Activated T-cell treated with anti-CD3 and anti-CD28 coated beads, Interleukin-2, amount 50 U/mL, for 4 hours (primary cell): ENCODE measurements around the gene VTI1B. TPM values are rescaled to one million over a fixed set of nuclear protein-coding genes. Genes with fewer than 3 reads are reported as not detected.

Source experiments
- ATAC-seq, 2 donors: fragments of 200-7000 bp; cut with Tn5 transposase; one replicate each; pipeline ENCODE4 v1.10.0; 2021
- DNase-seq: peaks from one replicate; pipeline ENCODE4 v3.0.0-alpha.2; 2020
- H3K27me3 Mint-ChIP-seq: one replicate; pipeline ENCODE4 v1.8.0; 2021; ENCODE audit warnings: low read depth, mixed read lengths
- H3K36me3 Mint-ChIP-seq: one replicate; pipeline ENCODE4 v1.8.0; 2022; ENCODE audit warnings: mixed read lengths; ENCODE audit not compliant: insufficient read depth
- H3K4me1 Mint-ChIP-seq: one replicate; pipeline ENCODE4 v1.8.0; 2021; ENCODE audit warnings: low read depth, mixed read lengths
- H3K4me3 Mint-ChIP-seq: one replicate; pipeline ENCODE4 v1.8.0; 2021; ENCODE audit warnings: mild to moderate bottlenecking, moderate library complexity, mixed read lengths
- H3K9me3 Mint-ChIP-seq: one replicate; pipeline ENCODE4 v1.8.0; 2021; ENCODE audit warnings: mixed read lengths
- total RNA-seq, 3 donors: library from RNA; stranded (reverse); gene quantifications; one replicate each; pipeline ENCODE4 v1.2.1, GENCODE V29; 2021

The VTI1B gene
- total RNA-seq, 3 donors from 2014 or later, result 79.2 to 86.8 (median 80.1) TPM

DNA sequence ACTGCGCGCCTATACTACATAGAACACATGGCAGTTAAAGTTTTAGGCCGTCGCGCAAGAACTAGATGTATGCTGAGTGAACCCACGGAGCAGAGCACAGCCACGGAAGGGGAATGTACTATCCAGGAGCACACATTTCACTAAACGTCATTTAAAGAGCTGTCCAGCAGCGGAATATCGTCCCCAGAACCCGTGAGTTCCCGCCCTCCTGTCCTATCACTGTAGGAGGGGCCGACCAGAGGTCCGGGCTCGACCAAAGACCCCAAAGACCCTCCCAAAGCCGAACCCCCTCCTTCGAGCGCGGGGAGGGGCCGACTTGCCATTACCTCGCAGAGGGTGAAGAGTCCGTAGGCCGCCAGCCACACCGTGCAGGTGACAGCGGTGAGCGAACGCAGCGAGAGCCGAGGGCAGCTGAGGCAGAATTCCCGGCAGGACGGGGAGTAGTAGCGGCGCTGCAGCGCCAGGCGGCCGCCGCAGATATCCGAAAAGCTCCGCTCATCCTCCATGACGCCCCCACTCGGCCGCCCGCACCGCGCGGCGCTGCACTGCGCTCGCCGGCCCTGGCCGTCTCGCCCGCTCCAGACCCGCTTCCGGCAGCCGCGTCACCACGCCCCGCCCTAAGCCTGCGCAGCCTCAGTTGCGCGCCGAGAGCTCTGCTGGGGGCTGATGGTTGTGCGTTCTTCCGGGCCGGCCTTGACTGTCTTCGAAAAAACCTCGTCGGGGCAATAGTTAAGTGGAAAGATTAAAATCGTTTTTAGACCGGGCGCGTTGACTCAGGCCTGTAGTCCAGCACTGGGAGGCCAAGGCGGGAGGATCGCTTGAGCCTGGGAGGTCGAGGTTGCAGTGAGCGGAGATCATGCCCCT is 74.5 kb downstream of the VTI1B start, which contains the start of gene PIGH:
Gene PIGH, minus strand, starts transcription at position 571 of the 864 bp plus-strand sequence. Its CDS starts 65 bp downstream, at position 506.
- peaks cover 5% of the 10 kb centered on the region for H3K36me3 Mint-ChIP-seq
- ATAC-seq (peak; percentile 98 to 99), DNase-seq (peak; percentile 92)
- H3K4me3 Mint-ChIP-seq, result peak within 1 kb of the TSS; percentile 96
- no peaks in the 10 kb centered on the region for H3K27me3 Mint-ChIP-seq
- peaks cover 44% of the 10 kb centered on the region for H3K4me1 Mint-ChIP-seq
- H3K9me3 Mint-ChIP-seq, result no peaks in the 10 kb centered on the region

Other genes with a start within 250 kb of the VTI1B start
- 1 to 10 TPM; 3.5 to 4.9 (median 4.2) TPM for gene TMEM229B, start 185.9 kb downstream of the VTI1B start, total RNA-seq
- 1 to 10 TPM; 1.1 to 2.3 (median 1.1) TPM for gene PLEKHH1, start 141.3 kb downstream of the VTI1B start, total RNA-seq
- 10 to 100 TPM; 37.2 to 41.4 (median 39.6) TPM for gene PIGH, start 74.4 kb downstream of the VTI1B start, total RNA-seq
- 1 to 10 TPM; 3.1 to 4.6 (median 4.3) TPM for gene ARG2, start 54.7 kb downstream of the VTI1B start, total RNA-seq
- 10 to 100 TPM; 37.9 to 43.3 (median 42.5) TPM for gene RDH11, start 21.1 kb upstream of the VTI1B start, total RNA-seq
- gene RDH12, start 27.3 kb upstream of the VTI1B start, total RNA-seq, result under 1 TPM in 1 of 3 donors, not detected in 2; 0.15 TPM
- gene ZFYVE26, start 142.0 kb upstream of the VTI1B start, total RNA-seq, result 10 to 100 TPM; 12.3 to 13.6 (median 12.8) TPM
- 10 to 100 TPM; 10.6 to 16.1 (median 14.2) TPM for gene RAD51B, start 145.1 kb upstream of the VTI1B start, total RNA-seq